ENCODE results near the gene CREBBP.

The CREBBP gene

DNA sequence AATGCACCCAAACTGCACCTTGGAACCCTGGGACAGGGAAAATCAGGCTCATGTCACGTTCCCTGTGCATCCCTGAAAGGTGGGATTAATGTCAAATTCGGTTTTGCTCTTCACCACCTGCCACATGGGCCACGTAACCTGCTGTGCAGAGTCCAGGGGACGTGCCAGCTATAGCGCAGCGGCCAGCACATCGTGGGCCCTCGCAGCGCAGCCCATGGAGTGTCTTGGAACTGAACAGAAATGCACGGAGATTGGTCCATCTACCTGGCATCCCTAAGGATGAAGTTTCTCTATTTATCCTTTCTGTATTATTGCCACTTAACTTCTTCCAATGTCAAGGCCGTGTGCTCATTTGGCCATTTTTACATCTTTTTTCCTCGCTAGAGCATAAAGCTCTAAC, 95.1 kb downstream of the CREBBP start:
- DNase-seq, result peak in 1 of 42 donors; percentile 22

GRCh38 chr16:3783516-3783915, 97.0 kb downstream of the CREBBP start:
- intact Hi-C loops (cut with DNase I), result no loop called here

More for the DNA sequence above, 95.1 kb downstream of the CREBBP start:
- intact Hi-C loops (cut with DNase I), result no loop called here

DNA sequence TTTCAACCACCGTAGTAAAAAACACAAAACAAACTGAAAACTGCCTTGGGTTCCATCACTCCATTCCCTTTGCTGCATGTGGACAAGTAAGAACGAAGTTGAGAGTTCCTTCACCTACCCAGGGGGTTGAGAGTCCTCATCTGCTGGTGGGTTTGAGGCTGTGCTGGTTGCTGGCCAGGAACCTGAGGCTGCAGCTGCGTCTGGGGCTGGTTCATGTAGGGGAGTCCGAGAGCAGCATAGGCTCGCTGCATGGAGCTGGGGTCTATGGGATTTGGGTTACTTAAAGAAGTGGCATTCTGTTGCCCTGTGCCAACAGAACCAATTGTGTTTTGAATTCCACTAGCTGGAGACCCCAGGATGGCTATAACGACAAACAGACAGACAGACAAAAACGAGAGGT, 97.9 kb downstream of the CREBBP start:
- intact Hi-C loops (cut with DNase I), result no loop called here
- peak in 1 of 42 donors; percentile 30 for DNase-seq

More at GRCh38 chr16:3783516-3783915, 97.0 kb downstream of the CREBBP start:
- no peak for DNase-seq

DNA sequence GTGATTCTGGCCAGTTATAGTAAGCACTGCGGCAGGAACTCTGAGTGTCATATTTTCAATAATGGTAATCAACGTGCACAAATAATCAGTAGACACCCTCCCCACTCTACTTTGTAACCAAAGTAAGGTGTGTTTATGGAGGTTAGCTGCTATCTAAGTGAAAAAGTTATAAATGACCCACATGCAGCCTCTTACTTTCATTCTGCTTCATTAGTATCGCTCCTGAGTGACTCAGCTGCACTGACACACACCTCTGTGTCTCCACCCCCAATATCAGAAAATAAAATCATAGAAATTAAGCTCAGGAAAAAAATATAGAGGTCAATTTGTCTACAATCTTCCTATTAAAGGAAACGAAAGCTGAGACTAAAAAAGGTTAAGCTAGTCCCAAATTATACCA, 99.1 kb downstream of the CREBBP start:
- no peak for DNase-seq
- intact Hi-C loops (cut with DNase I), result no loop called here

GRCh38 chr16:3780570-3780969, 99.9 kb downstream of the CREBBP start:
- DNase-seq, result peak in 8 of 42 donors; percentile 26 to 64 (median 39)
- intact Hi-C loops (cut with DNase I), result no loop called here

DNA sequence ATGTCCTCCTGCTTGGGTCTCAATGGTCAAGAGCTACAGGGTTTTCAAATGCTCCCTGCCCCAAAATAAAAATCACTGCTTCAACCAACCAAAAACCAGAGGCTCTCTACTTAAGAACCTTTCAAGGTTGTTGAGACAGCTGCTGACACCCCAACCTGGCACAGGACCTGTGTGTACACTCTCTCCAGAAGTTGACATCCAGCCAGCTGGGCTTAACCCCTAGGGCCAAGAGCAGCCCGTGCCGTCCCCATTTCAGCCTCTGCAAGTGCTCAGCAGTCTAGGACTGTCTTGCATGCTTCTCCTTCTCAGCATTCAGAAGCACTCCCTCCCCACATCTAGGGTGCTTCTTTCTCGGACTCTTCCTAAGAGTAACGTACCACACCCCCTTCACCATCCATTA, 104.2 kb downstream of the CREBBP start:
- intact Hi-C loops (cut with DNase I), result no loop called here
- peak in 1 of 42 donors; percentile 32 for DNase-seq

- intact Hi-C loops (cut with DNase I), result no loop called here
- peak in 1 of 42 donors; percentile 38 for DNase-seq
These were observed 105.7 kb downstream of the CREBBP start for GRCh38 chr16:3774819-3775218.

GRCh38 chr16:3774156-3774767, 106.3 kb downstream of the CREBBP start:
- intact Hi-C loops (cut with DNase I), result no loop called here
- DNase-seq, result peak in 36 of 42 donors; percentile 16 to 87 (median 60)

DNA sequence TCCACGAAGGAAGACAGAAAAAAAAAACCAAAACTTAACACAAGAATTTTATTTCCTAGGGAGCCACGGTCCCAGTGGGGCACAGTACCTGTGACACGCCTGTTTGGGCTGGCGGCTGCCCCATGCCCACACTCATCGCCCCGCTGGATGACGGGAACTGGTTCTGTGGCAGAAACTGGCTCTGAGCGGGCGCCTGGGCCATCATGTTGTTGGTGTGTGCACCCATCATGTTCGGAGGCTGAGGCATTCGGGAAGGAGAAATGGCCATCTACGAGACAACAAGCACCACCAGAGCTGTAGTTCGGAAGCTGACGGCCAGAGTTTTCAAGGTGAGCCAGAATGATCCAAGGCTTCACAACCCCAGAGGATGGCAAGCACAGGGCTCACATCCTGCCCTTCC, 106.8 kb downstream of the CREBBP start:
- intact Hi-C loops (cut with DNase I), result no loop called here
- DNase-seq, result peak in 2 of 42 donors; percentile 37 to 41

DNA sequence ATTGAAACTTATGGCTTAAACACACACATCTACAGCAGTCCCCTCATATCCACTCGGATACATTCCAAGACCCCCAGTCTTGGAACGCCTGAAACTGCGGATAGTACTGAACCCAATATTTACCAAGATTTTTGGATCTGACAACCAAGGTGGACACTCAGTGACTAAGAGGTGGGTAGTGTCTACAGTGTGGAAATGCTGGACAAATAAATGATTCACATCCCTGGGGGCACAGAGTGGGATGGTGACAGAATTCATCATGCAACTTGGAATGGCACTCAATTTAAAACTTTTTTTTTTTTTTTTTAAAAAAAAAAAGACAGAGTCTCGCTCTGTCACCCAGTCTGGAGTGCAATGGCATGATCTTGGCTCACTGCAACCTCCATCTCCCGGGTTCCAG, 109.0 kb downstream of the CREBBP start:
- intact Hi-C loops (cut with DNase I), result no loop called here
- no peak for DNase-seq

DNA sequence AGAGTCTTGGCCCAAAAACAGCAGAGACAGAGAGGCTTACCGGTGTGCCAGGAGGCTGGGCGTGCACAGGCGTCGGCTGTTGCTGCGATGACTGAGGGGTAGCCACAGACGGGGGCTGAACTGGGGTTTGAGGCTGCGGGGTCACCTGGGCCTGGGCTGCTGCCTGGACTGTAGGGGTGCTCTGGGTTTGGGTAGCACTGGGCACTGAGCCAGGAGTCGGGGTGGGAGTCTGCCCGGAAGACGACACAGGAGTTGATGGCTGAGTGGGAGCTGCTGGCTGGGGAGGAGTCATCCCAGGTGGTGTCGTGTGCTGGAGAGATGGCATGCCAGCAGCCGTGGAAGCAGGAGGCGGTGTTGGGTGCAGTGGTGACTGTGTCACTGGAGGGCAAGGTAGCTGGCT, 110.0 kb downstream of the CREBBP start:
- peak in 27 of 42 donors; percentile 11 to 67 (median 39) for DNase-seq
- intact Hi-C loops (cut with DNase I), result no loop called here

DNA sequence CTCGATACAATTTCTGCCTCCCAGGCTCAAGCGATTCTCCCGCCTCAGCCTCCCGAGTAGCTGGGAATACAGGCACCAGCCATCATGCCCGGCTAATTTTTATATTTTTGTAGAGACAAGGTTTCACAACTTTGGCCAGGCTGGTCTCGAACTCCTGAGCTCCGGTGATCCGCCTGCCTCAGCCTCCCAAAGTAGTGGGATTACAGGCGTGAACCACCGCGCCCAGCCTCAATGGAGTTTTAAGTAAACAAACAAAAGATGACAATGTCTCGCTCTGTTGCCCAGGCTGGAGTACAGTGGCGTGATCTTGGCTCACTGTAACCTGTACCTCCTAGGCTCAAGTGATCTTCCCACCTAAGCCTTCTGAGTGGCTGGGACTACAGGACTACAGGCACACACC, 110.6 kb downstream of the CREBBP start:
- intact Hi-C loops (cut with DNase I), result loop anchor here (10.0 kb wide), 1 partner anchor 105 kb away; no protein-coding TSS in a partner anchor
- no peak for DNase-seq

DNA sequence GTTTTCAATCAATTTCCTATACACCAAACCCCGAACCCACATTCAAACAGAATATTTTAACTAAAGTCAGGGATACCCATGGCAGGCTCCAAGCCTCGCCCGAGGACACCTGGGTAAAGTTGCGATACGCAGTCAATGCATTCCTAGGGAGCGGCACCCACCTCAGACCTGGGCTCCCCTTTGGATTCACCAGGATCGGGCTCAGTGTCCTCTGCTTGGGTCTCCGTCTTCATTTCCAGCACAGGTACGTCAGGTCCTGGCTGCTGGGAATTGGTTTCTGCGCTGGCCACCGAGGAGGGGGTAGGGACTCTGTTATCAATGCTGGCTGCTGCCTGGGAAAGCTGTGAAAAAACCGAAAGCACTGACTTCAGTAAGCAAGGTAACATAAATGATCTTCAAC, 111.5 kb downstream of the CREBBP start:
- DNase-seq, result peak in 1 of 42 donors; percentile 7
- intact Hi-C loops (cut with DNase I), result loop anchor here (10.0 kb wide), 1 partner anchor 106 kb away; no protein-coding TSS in a partner anchor

GRCh38 chr16:3767333-3767986, 113.1 kb downstream of the CREBBP start:
- intact Hi-C loops (cut with DNase I), result loop anchor here (10.0 kb wide), 1 partner anchor 107 kb away; no protein-coding TSS in a partner anchor
- DNase-seq, result no peak

DNA sequence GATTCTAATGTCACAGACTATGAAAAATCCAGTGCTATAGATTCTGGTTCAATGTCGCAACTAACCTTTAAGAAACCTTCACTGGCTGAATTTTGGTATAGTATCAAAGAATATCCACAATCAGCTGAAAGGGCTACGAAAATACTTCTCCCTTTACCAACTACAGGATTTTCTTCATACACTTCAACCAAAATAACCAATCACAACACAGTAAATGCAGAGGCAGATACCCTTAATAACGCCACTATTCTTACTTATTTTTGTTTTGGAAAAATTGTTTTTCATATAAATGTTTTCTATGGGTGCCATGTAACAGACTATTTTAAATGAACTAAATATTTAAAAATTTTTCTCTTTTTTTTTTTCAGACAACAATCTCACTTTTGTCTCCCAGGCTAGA, 114.3 kb downstream of the CREBBP start:
- no peak for DNase-seq
- intact Hi-C loops (cut with DNase I), result loop anchor here (10.0 kb wide), 1 partner anchor 109 kb away; no protein-coding TSS in a partner anchor

DNA sequence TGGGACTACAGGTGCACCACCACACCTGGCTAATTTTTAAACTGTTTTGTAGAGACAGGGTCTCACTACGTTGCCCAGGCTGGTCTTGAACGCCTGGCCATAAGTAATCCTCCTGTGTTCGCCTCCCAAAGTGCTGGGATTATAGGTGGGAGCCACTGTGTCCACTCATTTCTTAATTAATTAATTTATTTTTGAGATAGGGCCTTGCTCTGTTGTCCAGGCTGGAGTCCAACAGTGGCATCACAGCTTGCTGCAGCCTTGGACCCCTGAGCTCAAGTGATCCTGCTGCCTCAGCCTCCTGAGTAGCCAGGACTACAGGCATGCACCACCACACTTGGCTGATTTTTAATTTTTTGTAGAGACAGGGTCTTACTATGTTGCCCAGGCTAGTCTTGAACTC, 116.1 kb downstream of the CREBBP start:
- intact Hi-C loops (cut with DNase I), result loop anchor here (10.0 kb wide), 1 partner anchor 110 kb away; no protein-coding TSS in a partner anchor
- DNase-seq, result peak in 1 of 42 donors; percentile 1

DNA sequence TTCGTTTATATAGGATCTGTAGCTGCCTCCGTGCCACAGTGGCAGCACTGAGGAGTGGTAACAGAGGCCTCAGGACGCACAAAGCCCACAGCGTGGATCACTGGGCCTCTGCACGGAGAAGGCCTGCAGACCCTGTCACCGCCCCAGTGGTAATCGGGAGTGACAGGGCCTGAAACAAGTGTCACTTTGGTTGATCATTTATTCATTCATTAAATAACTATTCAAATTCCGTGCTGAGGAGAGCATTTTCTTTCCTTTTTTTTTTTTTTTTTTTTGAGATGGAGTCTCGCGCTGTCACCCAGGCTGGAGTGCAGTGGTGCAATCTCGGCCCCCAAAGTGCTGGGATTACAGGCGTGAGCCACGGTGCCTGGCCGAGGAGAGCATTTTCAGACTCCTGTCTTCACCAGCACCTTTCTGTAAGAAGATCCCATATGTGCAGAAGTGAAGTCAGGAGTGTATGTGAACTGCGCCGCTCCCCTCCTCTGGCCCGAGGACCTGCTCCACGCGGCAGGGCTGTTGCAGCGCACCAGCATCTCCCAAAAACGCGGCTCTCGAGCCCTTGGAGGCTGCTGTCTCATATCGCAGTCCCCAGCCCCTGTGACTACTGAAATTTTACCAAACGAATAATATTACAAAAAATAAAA, 118.3 kb downstream of the CREBBP start:
- peak in 11 of 42 donors; percentile 14 to 65 (median 37) for DNase-seq

GRCh38 chr16:3761375-3762106, 119.0 kb downstream of the CREBBP start:
- peak in 6 of 42 donors; percentile 20 to 59 (median 45) for DNase-seq
- intact Hi-C loops (cut with DNase I), result loop anchor here (10.0 kb wide), 1 partner anchor 113 kb away; no protein-coding TSS in a partner anchor

More for the DNA sequence above, 118.3 kb downstream of the CREBBP start:
- intact Hi-C loops (cut with DNase I), result loop anchor here (10.0 kb wide), 1 partner anchor 113 kb away; no protein-coding TSS in a partner anchor

GRCh38 chr16:3760518-3760917, 120.0 kb downstream of the CREBBP start:
- DNase-seq, result peak in 1 of 42 donors; percentile 3
- intact Hi-C loops (cut with DNase I), result loop anchor here (10.0 kb wide), 1 partner anchor 114 kb away; no protein-coding TSS in a partner anchor
